ENCODE results near the gene SKIL. TPM values are rescaled to one million over a fixed set of nuclear protein-coding genes. Genes with fewer than 3 reads are reported as not detected.

The SKIL gene
- total and polyA plus RNA-seq, 2 donors from 2014 or later, result 5.6 to 68.2 TPM

- intact Hi-C loops (cut with DNase I), result no loop called here
- no peaks in the 10 kb centered on the region for H3K27me3 ChIP-seq (ENCODE audit: control insufficient read depth, insufficient read depth, low read length)
- H3K9ac ChIP-seq (ENCODE audit: low read length in 3 of 3), result no peak overlapping the region
- no peak overlapping the region for H3K27ac ChIP-seq (ENCODE audit: low read depth in 2 of 2, low read length in 2 of 2)
- H3K9me3 ChIP-seq (ENCODE audit: control insufficient read depth in 2 of 3, insufficient read depth in 1 of 3, low read length in 3 of 3), result no peaks in the 10 kb centered on the region
- FAIRE-seq (no peak), DNase-seq (no peak)
- no peak overlapping the region for H3K4me3 ChIP-seq (ENCODE audit: low read length in 3 of 3)
- TF ChIP-seq, protein P1, sequence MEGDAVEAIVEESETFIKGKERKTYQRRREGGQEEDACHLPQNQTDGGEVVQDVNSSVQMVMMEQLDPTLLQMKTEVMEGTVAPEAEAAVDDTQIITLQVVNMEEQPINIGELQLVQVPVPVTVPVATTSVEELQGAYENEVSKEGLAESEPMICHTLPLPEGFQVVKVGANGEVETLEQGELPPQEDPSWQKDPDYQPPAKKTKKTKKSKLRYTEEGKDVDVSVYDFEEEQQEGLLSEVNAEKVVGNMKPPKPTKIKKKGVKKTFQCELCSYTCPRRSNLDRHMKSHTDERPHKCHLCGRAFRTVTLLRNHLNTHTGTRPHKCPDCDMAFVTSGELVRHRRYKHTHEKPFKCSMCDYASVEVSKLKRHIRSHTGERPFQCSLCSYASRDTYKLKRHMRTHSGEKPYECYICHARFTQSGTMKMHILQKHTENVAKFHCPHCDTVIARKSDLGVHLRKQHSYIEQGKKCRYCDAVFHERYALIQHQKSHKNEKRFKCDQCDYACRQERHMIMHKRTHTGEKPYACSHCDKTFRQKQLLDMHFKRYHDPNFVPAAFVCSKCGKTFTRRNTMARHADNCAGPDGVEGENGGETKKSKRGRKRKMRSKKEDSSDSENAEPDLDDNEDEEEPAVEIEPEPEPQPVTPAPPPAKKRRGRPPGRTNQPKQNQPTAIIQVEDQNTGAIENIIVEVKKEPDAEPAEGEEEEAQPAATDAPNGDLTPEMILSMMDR (IDR thresholded peaks at IDR 0.05; ENCODE audit: borderline replicate concordance, extremely low read depth, insufficient read depth), result no peak
- H3K4me1 ChIP-seq (ENCODE audit: control insufficient read depth in 2 of 3, insufficient read depth in 2 of 3, low read depth in 1 of 3, low read length in 3 of 3), result peaks cover 6 to 10% (median 6%) of the 10 kb centered on the region in 3 donors
- no peaks in the 10 kb centered on the region for H3K36me3 ChIP-seq (ENCODE audit: control insufficient read depth in 2 of 3, insufficient read depth in 3 of 3, low read length in 3 of 3)
These were observed 4.0 kb upstream of the SKIL start for GRCh38 chr3:170353485-170353884.

- DNase-seq (no peak), FAIRE-seq (no peak)
- intact Hi-C loops (cut with DNase I), result no loop called here
- no peaks in the 10 kb centered on the region for H3K9me3 ChIP-seq (ENCODE audit: control insufficient read depth in 2 of 3, insufficient read depth in 1 of 3, low read length in 3 of 3)
- no peak overlapping the region for H3K4me3 ChIP-seq (ENCODE audit: low read length in 3 of 3)
- no peak overlapping the region for H3K9ac ChIP-seq (ENCODE audit: low read length in 3 of 3)
- no peaks in the 10 kb centered on the region for H3K27me3 ChIP-seq (ENCODE audit: control insufficient read depth, insufficient read depth, low read length)
- H3K4me1 ChIP-seq (ENCODE audit: control insufficient read depth in 2 of 3, insufficient read depth in 2 of 3, low read depth in 1 of 3, low read length in 3 of 3), result peaks cover 6 to 10% (median 9%) of the 10 kb centered on the region in 3 donors
- H3K36me3 ChIP-seq (ENCODE audit: control insufficient read depth in 2 of 3, insufficient read depth in 3 of 3, low read length in 3 of 3), result no peaks in the 10 kb centered on the region
- TF ChIP-seq, protein P1 (IDR thresholded peaks at IDR 0.05; ENCODE audit: borderline replicate concordance, extremely low read depth, insufficient read depth), result no peak
- no peak overlapping the region for H3K27ac ChIP-seq (ENCODE audit: low read depth in 2 of 2, low read length in 2 of 2)
These were observed 2.8 kb upstream of the SKIL start for GRCh38 chr3:170354760-170355159.

- TF ChIP-seq, protein P1 (IDR thresholded peaks at IDR 0.05; ENCODE audit: borderline replicate concordance, extremely low read depth, insufficient read depth), result no peak
- peak in 4 of 5 donors; percentile 56 to 85 (median 73) for DNase-seq
- Histone ChIP-seq H3K9ac (ENCODE audit: low read length in 3 of 3) (peak overlapping the region; percentile 48 to 87 (median 84)), H3K36me3 (ENCODE audit: control insufficient read depth in 2 of 3, insufficient read depth in 3 of 3, low read length in 3 of 3) (peaks cover 0 to 8% (median 1%) of the 10 kb centered on the region in 3 donors), H3K4me1 (ENCODE audit: control insufficient read depth in 2 of 3, insufficient read depth in 2 of 3, low read depth in 1 of 3, low read length in 3 of 3) (peaks cover 10 to 17% (median 16%) of the 10 kb centered on the region in 3 donors), H3K4me3 (ENCODE audit: low read length in 3 of 3) (peak overlapping the region; percentile 65 to 80 (median 79)), H3K27ac (ENCODE audit: low read depth in 2 of 2, low read length in 2 of 2) (peak overlapping the region; percentile 90 to 94), H3K27me3 (ENCODE audit: control insufficient read depth, insufficient read depth, low read length) (no peaks in the 10 kb centered on the region), H3K9me3 (ENCODE audit: control insufficient read depth in 2 of 3, insufficient read depth in 1 of 3, low read length in 3 of 3) (no peaks in the 10 kb centered on the region)
- intact Hi-C loops (cut with DNase I), result no loop called here
- FAIRE-seq, result no peak
These were observed 1.5 kb upstream of the SKIL start for GRCh38 chr3:170355738-170356595.
